Measurements from ENCODE around the gene PAX7.

GRCh38 chr1:18725231-18725895 is 94.7 kb downstream of the PAX7 start:
- TF ChIP-seq CTCF (IDR thresholded peaks at IDR 0.05; ENCODE audit: low read depth, low read length) (no peak), EZH2phosphoT487 (IDR thresholded peaks at IDR 0.05; ENCODE audit: low read depth) (no peak)
